GM19452 (cell line): ENCODE measurements around the gene LZTS2.
"Not testable (repeated sequence)": the region's sequence is repeated elsewhere in the genome, so short reads cannot be mapped to it uniquely, and the experiment has no call there.

ENCODE experiments used
- ATAC-seq: cut with Tn5 transposase; IDR thresholded peaks from one replicate; pipeline ENCODE4 v1.9.1; 2021; ENCODE audit not compliant: unreplicated experiment

The LZTS2 gene

GRCh38 chr10:100999742-101000126 is at the start of gene LZTS2:
LZTS2 (plus strand) TSS chr10:100999808; CDS start chr10:101002539, 2,731 bp downstream.
- no peak for ATAC-seq

GRCh38 chr10:100960251-100960650 is 39.4 kb upstream of the LZTS2 start:
- ATAC-seq: no peak

- ATAC-seq: no peak
These were observed 37.1 kb upstream of the LZTS2 start for GRCh38 chr10:100962351-100963080.

GRCh38 chr10:100963826-100964225 is 35.8 kb upstream of the LZTS2 start:
- no peak for ATAC-seq

DNA sequence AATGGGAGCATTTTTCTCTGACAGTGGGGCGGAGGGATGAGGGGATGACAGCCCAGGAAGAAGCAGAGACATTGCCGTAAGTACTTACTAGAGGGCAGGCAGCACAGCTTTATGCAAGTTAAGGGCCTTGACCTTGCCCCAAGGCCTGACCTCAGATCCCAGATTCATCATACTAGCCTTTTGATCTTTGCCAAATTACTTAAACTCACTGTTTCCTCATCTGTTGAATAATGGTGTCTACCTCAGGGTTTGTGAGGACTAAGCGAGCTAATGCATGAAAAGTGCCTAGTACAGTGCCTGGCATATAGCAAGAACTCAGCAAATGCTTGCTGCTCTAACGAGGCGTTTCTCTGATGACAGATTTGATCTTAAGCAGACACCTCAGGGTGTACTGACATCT is 33.8 kb upstream of the LZTS2 start:
- no peak for ATAC-seq

DNA sequence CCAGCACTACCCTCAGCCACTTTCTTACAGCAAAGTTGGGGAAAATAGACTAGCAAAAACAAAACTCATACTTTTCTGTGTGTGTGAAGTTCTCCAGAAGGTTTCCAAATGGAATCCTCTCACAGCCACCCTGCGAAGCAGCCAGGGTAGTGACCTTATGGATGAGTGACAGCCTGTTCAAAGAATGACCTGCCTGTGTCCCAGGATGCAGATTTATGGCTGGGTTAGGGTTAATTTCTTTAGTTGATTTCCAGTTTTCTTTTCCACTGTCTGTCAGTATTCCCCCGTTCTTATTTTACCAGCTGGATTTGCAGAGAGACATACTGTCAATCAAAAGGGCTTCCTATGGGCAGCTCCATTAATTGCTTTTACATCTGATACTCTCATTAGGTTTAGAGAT is 32.7 kb upstream of the LZTS2 start:
- no peak for ATAC-seq

- ATAC-seq: no peak
These were observed 32.3 kb upstream of the LZTS2 start for GRCh38 chr10:100967332-100967731.

DNA sequence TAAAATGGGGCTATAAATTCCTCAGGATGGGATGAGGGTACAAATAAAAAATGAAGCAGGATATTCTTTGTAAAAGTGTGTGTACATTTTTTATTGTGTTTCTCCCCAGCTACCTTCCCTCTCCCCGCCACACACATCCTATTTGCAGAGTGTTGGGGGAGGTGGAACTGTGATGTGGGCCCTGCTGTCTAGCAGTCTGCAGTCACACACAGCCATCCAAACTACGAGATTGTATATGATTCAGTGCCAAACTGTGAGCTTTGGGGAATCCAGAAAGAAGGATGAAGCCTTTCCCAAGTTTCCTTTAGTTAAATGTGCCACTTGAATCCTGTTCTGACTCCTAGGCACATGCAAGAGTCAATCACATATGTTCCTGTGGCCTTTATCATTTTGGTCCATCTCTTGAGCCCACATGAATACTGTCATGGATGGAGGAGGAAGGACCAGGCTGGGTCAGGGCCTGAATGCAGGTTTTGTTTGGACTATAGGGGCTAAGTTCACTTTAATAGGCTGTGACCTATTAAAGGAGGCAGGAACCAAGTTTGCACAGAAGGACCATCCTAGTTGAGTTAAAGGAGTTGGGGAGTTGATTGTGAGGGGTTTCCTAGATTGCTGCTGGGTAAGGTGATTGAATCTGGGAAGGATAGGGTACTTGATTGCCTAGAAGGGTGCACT is 31.4 kb upstream of the LZTS2 start:
- no peak for ATAC-seq

GRCh38 chr10:100968863-100969186 is 30.8 kb upstream of the LZTS2 start:
- ATAC-seq: no peak

GRCh38 chr10:100969187-100970075 is 30.2 kb upstream of the LZTS2 start, which contains the start of gene SEMA4G:
SEMA4G (plus strand) TSS chr10:100969504; CDS start chr10:100972913, 3,409 bp downstream.
- ATAC-seq: no peak

- no peak for ATAC-seq
These were observed 29.3 kb upstream of the LZTS2 start for GRCh38 chr10:100970076-100970913.

GRCh38 chr10:100970914-100971811 is 28.4 kb upstream of the LZTS2 start:
- ATAC-seq: no peak

DNA sequence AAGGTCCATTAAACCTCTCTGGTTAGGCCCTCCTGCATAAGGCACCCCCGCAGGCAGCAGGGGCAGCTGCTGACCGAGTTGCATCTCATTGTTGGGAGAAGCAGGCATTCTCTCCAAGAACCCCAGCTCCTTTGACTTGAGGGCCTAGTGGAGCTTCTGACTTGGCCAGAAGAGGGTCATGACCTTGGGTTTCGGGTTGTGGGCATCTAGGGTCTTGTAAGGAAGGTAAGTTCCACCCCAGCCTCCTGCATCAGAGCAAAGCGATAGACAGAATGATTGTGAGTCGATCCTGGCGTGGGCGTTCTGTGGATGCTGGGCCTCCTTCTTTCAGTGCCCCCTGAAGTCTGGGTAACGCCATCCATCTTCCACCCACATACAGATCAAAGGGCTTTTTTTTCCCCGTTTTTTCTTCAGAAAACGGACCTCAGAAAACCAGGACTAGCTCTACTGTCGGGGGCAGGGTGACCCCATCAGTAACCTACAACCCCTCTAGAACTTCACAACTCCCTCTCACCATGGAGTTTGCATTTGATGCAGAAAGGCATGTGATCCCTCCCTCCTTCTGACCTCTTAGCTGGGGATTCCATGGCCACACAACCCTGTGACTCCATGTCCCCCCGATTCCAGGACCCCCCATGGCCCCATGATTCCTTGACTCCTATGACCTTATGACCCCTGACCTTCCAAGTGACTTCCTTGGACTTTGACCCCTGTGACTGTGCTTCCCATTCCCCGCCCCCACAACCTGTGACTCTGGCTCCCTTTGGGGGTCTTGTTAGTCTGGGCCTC is 27.3 kb upstream of the LZTS2 start:
- ATAC-seq: no peak

GRCh38 chr10:100972904-100973535 is 26.6 kb upstream of the LZTS2 start:
- ATAC-seq: no peak

DNA sequence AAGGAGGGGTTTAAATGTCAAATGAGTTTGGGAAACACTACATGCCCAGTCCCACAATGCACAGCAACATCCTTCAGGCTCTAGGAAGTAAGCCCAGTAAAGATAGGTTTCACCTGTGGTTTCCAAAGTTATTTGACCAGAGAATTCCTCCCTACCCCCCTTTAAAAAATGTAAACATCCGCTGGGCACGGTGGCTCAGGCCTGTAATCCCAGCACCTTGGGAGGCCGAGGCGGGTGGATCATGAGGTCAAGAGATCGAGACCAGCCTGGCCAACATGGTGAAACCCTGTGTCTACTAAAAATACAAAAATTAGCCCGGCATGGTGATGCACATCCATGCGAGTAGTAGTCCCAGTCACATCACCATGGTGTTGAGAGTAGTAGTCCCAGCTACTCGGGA is 24.2 kb upstream of the LZTS2 start:
- not testable (repeated sequence) for ATAC-seq

- no peak for ATAC-seq
These were observed 22.7 kb upstream of the LZTS2 start for GRCh38 chr10:100976906-100977305.

- no peak for ATAC-seq
These were observed 22.2 kb upstream of the LZTS2 start for GRCh38 chr10:100977436-100977835.

- no peak for ATAC-seq
These were observed 21.3 kb upstream of the LZTS2 start for GRCh38 chr10:100978121-100978900.
